ENCODE measurements around the gene SLC35F6.

SLC35F6 gene

DNA sequence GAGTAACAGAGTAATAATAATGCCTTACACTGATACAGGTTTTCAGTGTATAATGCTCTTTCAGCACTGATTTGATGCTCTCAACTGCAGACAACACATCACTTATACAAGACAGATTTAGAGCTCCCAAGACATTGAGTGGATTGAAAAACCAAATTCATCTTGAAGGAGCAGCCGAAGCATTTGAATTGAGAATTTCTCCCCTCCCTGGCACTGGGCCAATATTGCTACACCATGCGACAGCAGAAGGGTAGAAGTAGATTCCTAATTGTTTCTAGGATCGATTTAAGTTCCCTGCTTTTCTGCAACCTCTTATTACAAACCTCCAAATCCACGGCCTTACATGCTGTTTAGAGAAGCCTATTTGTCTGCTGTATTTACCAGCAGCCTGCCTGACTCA, 37.2 kb downstream of the SLC35F6 start:
- no peak overlapping the region for H3K27ac ChIP-seq
- H3K36me3 ChIP-seq (ENCODE audit: insufficient read depth, low read length), result peaks cover 36% of the 10 kb centered on the region
- H3K9me3 ChIP-seq (ENCODE audit: low read depth, low read length), result no peaks in the 10 kb centered on the region
- no peak overlapping the region for H3K9ac ChIP-seq (ENCODE audit: insufficient read length)
- no peak overlapping the region for H3K4me3 ChIP-seq
- no peak for DNase-seq (ENCODE audit: low read depth, low spot score)
- TF ChIP-seq POLR2AphosphoS5 (IDR thresholded peaks at IDR 0.05; ENCODE audit: borderline replicate concordance, low read depth, low read length) (no peak), EZH2 (IDR thresholded peaks at IDR 0.05) (no peak)

DNA sequence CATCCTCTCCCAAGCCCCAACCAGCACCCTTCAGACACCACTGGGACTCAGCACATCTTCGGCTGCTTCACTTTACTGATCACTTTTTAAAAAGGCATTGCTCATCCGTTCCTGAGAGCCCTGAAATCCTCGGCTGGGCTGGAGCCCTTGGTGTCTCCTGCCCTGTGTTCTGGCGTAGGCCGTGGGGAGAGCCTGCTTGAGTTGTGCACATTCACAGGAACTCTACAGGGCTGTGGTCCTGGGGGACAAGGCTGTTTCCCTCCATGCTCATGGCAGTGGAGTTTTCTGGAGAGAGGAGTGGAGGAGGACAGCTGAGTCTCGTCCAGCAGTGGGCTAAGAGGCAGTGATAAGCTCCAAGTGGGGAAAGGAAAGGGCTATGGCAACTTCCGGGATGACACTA, 37.7 kb downstream of the SLC35F6 start:
- DNase-seq (ENCODE audit: low read depth, low spot score), result no peak
- H3K36me3 ChIP-seq (ENCODE audit: insufficient read depth, low read length), result peaks cover 32% of the 10 kb centered on the region
- H3K27ac ChIP-seq, result no peak overlapping the region
- no peaks in the 10 kb centered on the region for H3K9me3 ChIP-seq (ENCODE audit: low read depth, low read length)
- TF ChIP-seq FOXP2 (optimal IDR thresholded peaks at IDR 0.05; ENCODE audit: control extremely low read depth, extremely low read length, insufficient read depth) (no peak), POLR2AphosphoS5 (IDR thresholded peaks at IDR 0.05; ENCODE audit: borderline replicate concordance, low read depth, low read length) (no peak)
- no peak overlapping the region for H3K4me3 ChIP-seq
- no peak overlapping the region for H3K9ac ChIP-seq (ENCODE audit: insufficient read length)

DNA sequence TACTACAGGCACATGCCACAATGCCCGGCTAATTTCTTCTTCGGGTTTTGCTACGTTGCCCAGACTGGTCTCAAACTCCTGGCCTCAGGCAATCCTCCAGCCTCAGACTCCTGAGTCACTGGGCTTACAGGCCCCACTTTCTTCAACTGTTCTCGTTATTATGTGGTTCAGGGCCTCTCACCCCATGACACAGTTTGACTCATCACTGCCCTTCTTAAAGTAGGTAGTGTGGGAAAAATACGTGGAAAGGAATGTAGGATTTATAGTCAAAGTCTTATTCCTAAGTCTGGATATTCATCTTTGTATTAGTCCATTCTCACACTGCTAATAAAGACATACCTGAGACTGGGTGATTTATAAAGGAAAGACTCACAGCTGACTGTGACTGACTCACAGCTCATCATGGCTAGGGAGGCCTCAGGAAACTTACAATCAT, 41.2 kb downstream of the SLC35F6 start:
- TF ChIP-seq FOXP2 (optimal IDR thresholded peaks at IDR 0.05; ENCODE audit: control extremely low read depth, extremely low read length, insufficient read depth) (no peak), EZH2 (IDR thresholded peaks at IDR 0.05) (no peak), POLR2AphosphoS5 (IDR thresholded peaks at IDR 0.05; ENCODE audit: borderline replicate concordance, low read depth, low read length) (no peak)
- H3K27ac ChIP-seq, result no peak overlapping the region
- no peaks in the 10 kb centered on the region for H3K9me3 ChIP-seq (ENCODE audit: low read depth, low read length)
- no peak overlapping the region for H3K9ac ChIP-seq (ENCODE audit: insufficient read length)
- H3K4me3 ChIP-seq, result no peak overlapping the region
- peaks cover 10% of the 10 kb centered on the region for H3K36me3 ChIP-seq (ENCODE audit: insufficient read depth, low read length)
- no peak for DNase-seq (ENCODE audit: low read depth, low spot score)

DNA sequence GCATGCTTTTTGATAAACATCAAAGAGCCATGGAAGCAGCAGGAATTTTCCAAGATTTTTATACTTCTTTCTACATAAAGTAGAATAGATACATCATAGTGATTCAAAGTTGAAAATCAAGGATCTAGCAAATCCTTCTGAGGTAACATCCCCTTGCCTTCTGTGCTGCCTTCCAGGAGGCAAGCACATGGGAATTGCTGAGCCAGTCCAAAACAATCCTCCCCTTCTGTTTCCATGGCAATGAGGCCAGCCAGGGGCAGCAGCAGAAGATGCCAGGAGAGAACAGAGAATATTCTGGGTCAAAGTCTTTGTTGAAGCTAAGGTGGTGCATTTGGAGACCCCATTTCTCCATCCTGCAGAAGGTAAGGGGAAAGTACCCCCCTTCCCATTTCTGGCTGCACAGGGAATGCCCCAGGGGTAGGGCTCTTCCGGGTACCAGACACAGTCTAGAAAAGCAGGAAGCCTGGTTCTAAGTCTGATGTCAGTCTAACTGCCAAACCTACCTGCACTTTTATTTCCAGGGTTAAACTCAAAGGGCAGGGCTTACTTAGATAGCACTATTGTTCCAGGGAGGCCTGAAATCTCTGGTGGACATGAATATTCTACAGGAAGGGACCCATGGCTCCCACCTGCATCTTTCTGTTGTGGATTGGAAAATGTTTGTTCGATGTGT, 43.8 kb downstream of the SLC35F6 start:
- TF ChIP-seq POLR2AphosphoS5 (IDR thresholded peaks at IDR 0.05; ENCODE audit: borderline replicate concordance, low read depth, low read length) (no peak), FOXP2 (optimal IDR thresholded peaks at IDR 0.05; ENCODE audit: control extremely low read depth, extremely low read length, insufficient read depth) (no peak), EZH2 (IDR thresholded peaks at IDR 0.05) (no peak)
- DNase-seq (ENCODE audit: low read depth, low spot score), result no peak

DNA sequence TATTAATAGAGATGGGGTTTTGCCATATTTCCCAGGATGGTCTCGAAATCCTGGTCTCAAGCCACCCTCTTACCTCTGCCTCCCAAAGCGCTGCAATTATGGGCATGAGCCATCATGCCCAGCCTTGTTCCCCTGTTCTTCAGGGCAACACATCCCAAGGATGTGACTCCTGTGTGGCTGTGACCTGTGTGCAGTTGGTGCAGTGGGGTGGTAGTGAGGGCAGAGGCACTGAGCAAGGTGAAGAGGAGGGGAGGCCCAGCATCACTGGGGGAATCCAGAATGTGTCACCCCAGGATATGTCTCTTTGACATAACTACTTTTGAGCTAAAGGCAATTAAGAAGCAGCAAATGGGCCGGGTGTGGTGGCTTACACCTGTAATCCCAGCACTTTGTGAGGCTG, 45.1 kb downstream of the SLC35F6 start:
- Histone ChIP-seq H3K9me3 (ENCODE audit: low read depth, low read length) (no peaks in the 10 kb centered on the region), H3K9ac (ENCODE audit: insufficient read length) (no peak overlapping the region), H3K27ac (no peak overlapping the region), H3K4me3 (no peak overlapping the region), H3K36me3 (ENCODE audit: insufficient read depth, low read length) (no peaks in the 10 kb centered on the region)
- no peak for DNase-seq (ENCODE audit: low read depth, low spot score)
- TF ChIP-seq POLR2AphosphoS5 (IDR thresholded peaks at IDR 0.05; ENCODE audit: borderline replicate concordance, low read depth, low read length), result no peak
- TF ChIP-seq FOXP2 (optimal IDR thresholded peaks at IDR 0.05; ENCODE audit: control extremely low read depth, extremely low read length, insufficient read depth), result no peak
- no peak for TF ChIP-seq EZH2 (IDR thresholded peaks at IDR 0.05)

More for the DNA sequence above, 43.8 kb downstream of the SLC35F6 start:
- no peak overlapping the region for H3K9ac ChIP-seq (ENCODE audit: insufficient read length)
- no peaks in the 10 kb centered on the region for H3K36me3 ChIP-seq (ENCODE audit: insufficient read depth, low read length)
- no peak overlapping the region for H3K4me3 ChIP-seq
- H3K9me3 ChIP-seq (ENCODE audit: low read depth, low read length), result no peaks in the 10 kb centered on the region
- no peak overlapping the region for H3K27ac ChIP-seq

DNA sequence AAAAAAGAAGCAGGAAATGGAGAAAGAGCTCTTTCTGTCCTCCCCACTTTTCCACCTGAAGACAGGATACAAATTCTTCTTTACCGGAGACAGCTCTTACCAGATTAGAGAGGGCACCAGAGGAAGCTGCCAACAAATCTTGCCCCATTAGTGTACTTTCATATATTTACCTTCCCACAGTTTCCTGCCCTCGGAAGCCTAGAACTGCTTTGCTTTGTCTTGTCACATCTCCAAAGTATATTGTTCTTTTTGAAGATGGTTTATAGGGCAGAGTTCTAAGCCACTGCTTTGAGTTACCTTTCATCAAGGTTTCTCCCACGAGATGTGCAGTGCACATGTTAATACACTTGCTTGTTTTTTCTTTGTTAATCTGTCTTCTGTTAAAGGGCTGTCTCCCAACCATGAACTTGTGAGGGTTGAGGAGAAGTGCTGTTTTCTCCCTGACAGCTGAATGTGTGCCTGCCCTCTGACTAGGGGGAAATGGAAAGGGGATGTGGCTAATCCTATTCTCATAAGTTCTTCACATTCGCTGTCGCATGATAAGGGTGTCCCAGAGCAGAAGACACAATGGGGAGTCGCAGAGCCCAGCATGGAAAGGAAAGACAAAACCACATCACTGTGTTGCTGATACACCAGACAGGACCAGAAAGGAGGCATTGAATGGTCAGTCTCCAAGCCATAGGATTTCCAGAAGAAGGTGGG, 45.9 kb downstream of the SLC35F6 start:
- DNase-seq (ENCODE audit: low read depth, low spot score), result no peak
- H3K36me3 ChIP-seq (ENCODE audit: insufficient read depth, low read length), result no peaks in the 10 kb centered on the region
- H3K4me3 ChIP-seq, result no peak overlapping the region
- H3K9me3 ChIP-seq (ENCODE audit: low read depth, low read length), result no peaks in the 10 kb centered on the region
- no peak overlapping the region for H3K27ac ChIP-seq
- no peak overlapping the region for H3K9ac ChIP-seq (ENCODE audit: insufficient read length)
- TF ChIP-seq POLR2AphosphoS5 (IDR thresholded peaks at IDR 0.05; ENCODE audit: borderline replicate concordance, low read depth, low read length), result no peak
- no peak for TF ChIP-seq EZH2 (IDR thresholded peaks at IDR 0.05)
- TF ChIP-seq FOXP2 (optimal IDR thresholded peaks at IDR 0.05; ENCODE audit: control extremely low read depth, extremely low read length, insufficient read depth), result no peak

DNA sequence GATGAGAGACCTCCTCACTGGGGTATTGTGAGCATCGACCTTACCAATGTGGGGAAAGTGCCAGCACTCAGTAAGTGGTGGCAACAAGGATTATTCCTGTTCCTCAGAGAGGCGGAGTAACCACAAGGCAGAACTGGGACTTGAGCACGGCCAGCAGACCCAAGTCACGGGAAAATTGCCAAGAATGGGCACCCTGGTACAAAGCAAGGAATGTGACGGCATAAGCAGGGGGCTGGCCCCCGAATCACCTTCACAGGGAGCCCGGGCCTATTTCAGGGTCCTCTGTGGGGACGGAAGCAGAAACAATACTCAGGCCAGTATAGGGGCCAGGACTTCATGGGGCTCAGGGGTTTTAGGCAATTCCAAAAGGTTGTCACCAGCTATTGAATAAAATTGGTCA, 47.2 kb downstream of the SLC35F6 start:
- Histone ChIP-seq H3K9me3 (ENCODE audit: low read depth, low read length) (no peaks in the 10 kb centered on the region), H3K4me3 (no peak overlapping the region), H3K27ac (no peak overlapping the region), H3K9ac (ENCODE audit: insufficient read length) (no peak overlapping the region), H3K36me3 (ENCODE audit: insufficient read depth, low read length) (no peaks in the 10 kb centered on the region)
- DNase-seq (ENCODE audit: low read depth, low spot score), result no peak
- TF ChIP-seq POLR2AphosphoS5 (IDR thresholded peaks at IDR 0.05; ENCODE audit: borderline replicate concordance, low read depth, low read length) (no peak), FOXP2 (optimal IDR thresholded peaks at IDR 0.05; ENCODE audit: control extremely low read depth, extremely low read length, insufficient read depth) (no peak), EZH2 (IDR thresholded peaks at IDR 0.05) (no peak)

DNA sequence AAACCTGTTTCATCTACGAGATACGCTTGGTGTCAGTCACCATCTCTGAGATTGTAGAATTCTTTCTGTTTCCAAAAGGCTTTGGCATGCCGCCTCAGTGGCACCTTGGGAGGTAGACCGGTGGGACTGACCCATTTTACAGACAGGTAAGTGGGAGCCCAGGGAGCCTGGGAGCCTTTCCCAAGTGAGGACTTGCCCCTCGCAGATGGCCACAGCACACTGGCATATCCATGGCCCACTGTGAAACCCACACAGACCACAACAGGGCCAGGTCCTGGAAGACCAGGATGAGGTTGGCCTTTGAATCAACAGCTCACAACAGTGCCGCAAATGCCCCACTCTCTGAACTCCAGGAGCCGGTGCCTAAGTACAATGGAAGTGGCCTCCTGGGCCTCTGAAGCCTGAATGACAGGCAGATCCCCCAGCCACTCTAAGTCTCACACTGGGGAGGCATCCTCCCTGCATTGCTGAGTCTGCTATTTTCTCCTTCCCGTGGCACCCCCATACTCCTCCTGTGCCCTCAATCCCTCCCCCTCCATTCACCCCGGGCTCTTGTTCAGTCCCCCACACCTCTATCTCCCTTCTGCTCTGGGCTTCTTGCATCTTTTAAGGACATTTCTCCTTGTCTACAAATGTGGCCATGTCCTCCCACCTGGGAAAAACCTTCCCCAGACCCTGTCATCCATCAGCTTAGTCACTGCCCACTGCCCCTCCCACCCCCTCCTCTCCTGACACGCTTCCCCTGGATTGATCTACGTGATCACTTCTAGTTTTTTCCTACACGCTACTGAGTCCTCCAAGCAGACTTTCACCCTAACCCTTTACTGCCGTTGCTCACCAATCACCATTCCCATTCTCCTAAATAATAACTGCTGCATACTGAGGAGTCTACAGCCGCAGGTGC, 48.0 kb downstream of the SLC35F6 start:
- H3K9ac ChIP-seq (ENCODE audit: insufficient read length), result no peak overlapping the region
- H3K36me3 ChIP-seq (ENCODE audit: insufficient read depth, low read length), result no peaks in the 10 kb centered on the region
- H3K4me3 ChIP-seq, result no peak overlapping the region
- no peak overlapping the region for H3K27ac ChIP-seq
- TF ChIP-seq POLR2AphosphoS5 (IDR thresholded peaks at IDR 0.05; ENCODE audit: borderline replicate concordance, low read depth, low read length) (no peak), FOXP2 (optimal IDR thresholded peaks at IDR 0.05; ENCODE audit: control extremely low read depth, extremely low read length, insufficient read depth) (no peak), EZH2 (IDR thresholded peaks at IDR 0.05) (no peak)
- H3K9me3 ChIP-seq (ENCODE audit: low read depth, low read length), result no peaks in the 10 kb centered on the region
- DNase-seq (ENCODE audit: low read depth, low spot score), result no peak
